Karpas-422 (cell line): ENCODE data around the gene IGLL5. TPM values are rescaled to one million over a fixed set of nuclear protein-coding genes. Genes with fewer than 3 reads are reported as not detected.

Experiments used
- DNase-seq: peaks from one replicate; pipeline ENCODE4 v3.0.0-alpha.2; 2015
- H2AFZ ChIP-seq: fragments of 200-600 bp; sonication (generic); 2 replicates; pipeline ENCODE4 v1.6.1; 2014; ENCODE audit warnings: antibody characterized with exemption, low read length, mixed read lengths
- H3K27ac ChIP-seq: fragments of 200-600 bp; sonication (generic); 2 replicates; pipeline ENCODE4 v1.5.1; 2014; ENCODE audit warnings: mild to moderate bottlenecking, low read length, moderate library complexity
- H3K27me3 ChIP-seq: fragments of 200-600 bp; sonication (generic); 2 replicates; pipeline ENCODE4 v1.6.1; 2014; ENCODE audit warnings: low read length, mixed read lengths
- H3K36me3 ChIP-seq: fragments of 200-600 bp; sonication (generic); 2 replicates; pipeline ENCODE4 v1.6.1; 2014; ENCODE audit warnings: low read length, mixed read lengths; ENCODE audit not compliant: insufficient read depth
- H3K4me1 ChIP-seq: fragments of 200-600 bp; sonication (generic); 2 replicates; pipeline ENCODE4 v1.6.1; 2014; ENCODE audit warnings: mild to moderate bottlenecking, low read length, mixed read lengths
- H3K4me2 ChIP-seq: fragments of 200-600 bp; sonication (generic); 2 replicates; pipeline ENCODE4 v1.6.1; 2014; ENCODE audit warnings: low read length, low read depth, mild to moderate bottlenecking; ENCODE audit not compliant: poor library complexity, severe bottlenecking
- H3K4me3 ChIP-seq: fragments of 200-600 bp; sonication (generic); 2 replicates; pipeline ENCODE4 v1.5.1; 2014; ENCODE audit warnings: mild to moderate bottlenecking, antibody characterized with exemption, low read length, mixed read lengths
- H3K79me2 ChIP-seq: fragments of 200-600 bp; sonication (generic); 2 replicates; pipeline ENCODE4 v1.6.1; 2014; ENCODE audit warnings: mild to moderate bottlenecking, low read length, mixed read lengths
- H3K9ac ChIP-seq: fragments of 200-600 bp; sonication (generic); 2 replicates; pipeline ENCODE4 v1.6.0; 2014; ENCODE audit warnings: low read length
- H3K9me2 ChIP-seq: fragments of 200-600 bp; sonication (generic), shearing (Covaris generic); replicated peaks from 2 replicates; pipeline ENCODE4 v1.6.0; 2014; ENCODE audit warnings: mild to moderate bottlenecking, low read length, moderate library complexity; ENCODE audit not compliant: insufficient read depth
- H3K9me3 ChIP-seq: fragments of 300-700, 200-600 bp; sonication (generic); 2 replicates; pipeline ENCODE4 v1.6.1; 2014; ENCODE audit warnings: low read length, mixed read lengths
- H4K20me1 ChIP-seq: fragments of 200-600 bp; sonication (generic); 2 replicates; pipeline ENCODE4 v1.6.1; 2014; ENCODE audit warnings: mild to moderate bottlenecking, antibody characterized with exemption, low read length, low read depth; ENCODE audit not compliant: insufficient read depth
- total RNA-seq: library from RNA; depleted of rRNA; stranded (reverse); fragments of >200 nt; shearing (Covaris generic); gene quantifications from 2 replicates; pipeline ENCODE4 v1.2.3, GENCODE V29; 2014; ENCODE audit warnings: low replicate concordance

Gene IGLL5
- total RNA-seq, 1 experiment from 2014 or later, result 1.1 TPM

- Histone ChIP-seq H2AFZ (no peak overlapping the region), H3K9me2 (no peaks in the 10 kb centered on the region), H3K4me3 (no peak overlapping the region), H4K20me1 (no peaks in the 10 kb centered on the region), H3K36me3 (no peaks in the 10 kb centered on the region), H3K79me2 (no peaks in the 10 kb centered on the region), H3K27ac (peak overlapping the region; percentile 91), H3K9ac (peak overlapping the region; percentile 71), H3K4me1 (peaks cover 79% of the 10 kb centered on the region), H3K9me3 (no peaks in the 10 kb centered on the region), H3K27me3 (no peaks in the 10 kb centered on the region), H3K4me2 (peak overlapping the region; percentile 69)
- DNase-seq, result peak; percentile 73
These were observed 8.6 kb upstream of the IGLL5 start for GRCh38 chr22:22878801-22879674.

- peak overlapping the region; percentile 47; the same call in 1 of the 2 replicates for H3K4me3 ChIP-seq
- no peaks in the 10 kb centered on the region for H3K9me2 ChIP-seq
- no peaks in the 10 kb centered on the region for H3K79me2 ChIP-seq
- H3K9me3 ChIP-seq, result no peaks in the 10 kb centered on the region
- no peaks in the 10 kb centered on the region for H4K20me1 ChIP-seq
- peak; percentile 52 for DNase-seq
- no peak overlapping the region for H2AFZ ChIP-seq
- H3K27ac ChIP-seq, result peak overlapping the region; percentile 91
- peak overlapping the region; percentile 69 for H3K4me2 ChIP-seq
- peak overlapping the region; percentile 71 for H3K9ac ChIP-seq
- peaks cover 83% of the 10 kb centered on the region for H3K4me1 ChIP-seq
- no peaks in the 10 kb centered on the region for H3K27me3 ChIP-seq
- H3K36me3 ChIP-seq, result no peaks in the 10 kb centered on the region
These were observed 7.9 kb upstream of the IGLL5 start for GRCh38 chr22:22879675-22880155.

DNA sequence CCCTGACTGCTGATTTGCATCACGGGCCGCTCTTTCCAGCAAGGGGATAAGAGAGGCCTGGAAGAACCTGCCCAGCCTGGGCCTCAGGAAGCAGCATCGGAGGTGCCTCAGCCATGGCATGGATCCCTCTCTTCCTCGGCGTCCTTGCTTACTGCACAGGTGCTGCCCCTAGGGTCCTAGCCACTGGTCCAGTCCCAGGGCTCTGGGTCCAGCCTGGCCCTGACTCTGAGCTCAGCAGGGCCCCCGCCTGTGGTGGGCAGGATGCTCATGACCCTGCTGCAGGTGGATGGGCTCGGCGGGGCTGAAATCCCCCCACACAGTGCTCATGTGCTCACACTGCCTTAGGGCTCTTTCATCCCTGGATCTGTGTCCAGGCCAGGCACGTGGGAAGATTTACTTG is 7.0 kb upstream of the IGLL5 start:
- H3K4me1 ChIP-seq, result peaks cover 87% of the 10 kb centered on the region
- peak overlapping the region; percentile 47; the same call in 1 of the 2 replicates for H3K4me3 ChIP-seq
- H3K27me3 ChIP-seq, result no peaks in the 10 kb centered on the region
- peak overlapping the region; percentile 71 for H3K9ac ChIP-seq
- no peaks in the 10 kb centered on the region for H4K20me1 ChIP-seq
- no peaks in the 10 kb centered on the region for H3K36me3 ChIP-seq
- peak overlapping the region; percentile 69 for H3K4me2 ChIP-seq
- H3K9me3 ChIP-seq, result no peaks in the 10 kb centered on the region
- H3K79me2 ChIP-seq, result no peaks in the 10 kb centered on the region
- peak overlapping the region; percentile 91 for H3K27ac ChIP-seq
- H2AFZ ChIP-seq, result no peak overlapping the region
- no peak for DNase-seq
- H3K9me2 ChIP-seq, result no peaks in the 10 kb centered on the region

DNA sequence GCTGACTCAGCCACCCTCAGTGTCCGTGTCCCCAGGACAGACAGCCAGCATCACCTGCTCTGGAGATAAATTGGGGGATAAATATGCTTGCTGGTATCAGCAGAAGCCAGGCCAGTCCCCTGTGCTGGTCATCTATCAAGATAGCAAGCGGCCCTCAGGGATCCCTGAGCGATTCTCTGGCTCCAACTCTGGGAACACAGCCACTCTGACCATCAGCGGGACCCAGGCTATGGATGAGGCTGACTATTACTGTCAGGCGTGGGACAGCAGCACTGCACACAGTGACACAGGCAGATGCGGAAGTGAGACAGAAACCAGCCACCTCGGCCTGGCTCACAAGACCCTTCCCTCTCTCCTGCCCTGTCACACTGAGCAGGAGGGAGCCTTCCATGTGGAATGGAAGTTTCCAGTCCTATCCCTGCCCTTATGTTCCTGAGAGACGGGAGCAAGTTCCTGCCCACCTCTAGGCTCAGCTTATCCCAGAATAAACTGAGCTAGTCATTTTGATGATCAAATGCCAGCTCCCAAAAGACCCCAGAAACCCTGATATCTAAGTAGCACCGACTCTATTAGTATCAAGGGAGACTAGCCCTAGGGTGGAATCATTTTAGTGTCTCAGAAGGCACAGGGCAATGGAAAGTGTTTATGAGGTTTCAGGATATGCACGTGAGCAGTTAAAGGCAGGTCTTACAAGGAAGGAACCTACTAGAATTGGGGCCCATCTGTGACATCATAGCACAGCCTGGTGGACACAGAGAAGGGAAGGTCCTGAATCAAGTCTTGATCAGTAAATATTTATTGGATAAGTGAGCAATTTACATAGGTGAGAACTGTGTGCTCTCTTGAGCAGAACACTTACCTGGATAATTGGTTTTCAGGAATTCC is 6.3 kb upstream of the IGLL5 start:
- peaks cover 90% of the 10 kb centered on the region for H3K4me1 ChIP-seq
- H4K20me1 ChIP-seq, result no peaks in the 10 kb centered on the region
- H3K4me3 ChIP-seq, result peak overlapping the region; percentile 47; the same call in 1 of the 2 replicates
- H3K4me2 ChIP-seq, result peak overlapping the region; percentile 69
- no peak overlapping the region for H2AFZ ChIP-seq
- peak; percentile 84 for DNase-seq
- H3K27ac ChIP-seq, result peak overlapping the region; percentile 91
- no peaks in the 10 kb centered on the region for H3K9me3 ChIP-seq
- no peaks in the 10 kb centered on the region for H3K27me3 ChIP-seq
- no peaks in the 10 kb centered on the region for H3K9me2 ChIP-seq
- H3K79me2 ChIP-seq, result no peaks in the 10 kb centered on the region
- H3K36me3 ChIP-seq, result no peaks in the 10 kb centered on the region
- peak overlapping the region; percentile 71 for H3K9ac ChIP-seq

DNA sequence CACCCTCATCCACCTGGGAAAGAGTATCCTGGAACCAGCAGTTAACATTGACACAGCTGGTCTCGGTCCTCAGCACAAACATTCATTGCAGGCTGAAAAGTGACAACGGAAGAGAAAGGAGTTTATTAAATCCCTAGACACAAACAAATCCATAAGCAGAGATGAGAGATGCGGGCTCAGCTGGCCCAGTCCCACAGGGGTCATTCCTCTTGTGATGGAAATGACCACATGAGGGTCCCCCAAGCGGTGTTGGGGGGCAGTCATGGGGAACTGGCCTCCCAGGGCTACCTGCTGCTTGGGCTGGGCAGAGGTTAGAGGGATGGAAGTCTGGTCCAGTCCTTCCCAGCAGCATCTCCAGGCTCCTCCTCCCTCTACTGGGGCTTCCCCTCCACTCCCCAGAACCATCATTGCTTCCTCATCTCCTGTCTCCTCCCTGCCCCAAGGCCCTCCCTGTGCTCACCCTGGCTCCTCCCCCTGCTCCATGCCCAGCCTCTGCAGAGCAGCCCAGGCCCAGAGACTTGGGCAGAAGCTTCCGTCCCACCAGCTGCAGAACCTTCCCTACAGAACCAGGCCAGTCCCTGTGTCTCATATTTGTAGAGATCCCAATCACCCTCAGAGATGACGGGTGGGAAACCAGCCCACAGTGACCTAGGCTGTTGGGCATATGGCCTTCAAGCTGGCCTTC is 5.4 kb upstream of the IGLL5 start:
- H2AFZ ChIP-seq, result no peak overlapping the region
- no peaks in the 10 kb centered on the region for H3K9me2 ChIP-seq
- H3K4me3 ChIP-seq, result peak overlapping the region; percentile 47; the same call in 1 of the 2 replicates
- no peaks in the 10 kb centered on the region for H3K9me3 ChIP-seq
- peaks cover 98% of the 10 kb centered on the region for H3K4me1 ChIP-seq
- H3K27ac ChIP-seq, result peak overlapping the region; percentile 91
- H4K20me1 ChIP-seq, result no peaks in the 10 kb centered on the region
- peak overlapping the region; percentile 71 for H3K9ac ChIP-seq
- no peaks in the 10 kb centered on the region for H3K36me3 ChIP-seq
- no peaks in the 10 kb centered on the region for H3K27me3 ChIP-seq
- H3K79me2 ChIP-seq, result no peaks in the 10 kb centered on the region
- DNase-seq, result peak; percentile 84
- H3K4me2 ChIP-seq, result peak overlapping the region; percentile 69

GRCh38 chr22:22883090-22883727 is 4.4 kb upstream of the IGLL5 start:
- Histone ChIP-seq H3K9me2 (no peaks in the 10 kb centered on the region), H3K4me3 (no peak overlapping the region), H3K27me3 (no peaks in the 10 kb centered on the region), H4K20me1 (no peaks in the 10 kb centered on the region), H3K79me2 (no peaks in the 10 kb centered on the region), H3K4me1 (peaks cover 100% of the 10 kb centered on the region), H3K27ac (peak overlapping the region; percentile 91), H3K4me2 (peak overlapping the region; percentile 69), H3K9ac (peak overlapping the region; percentile 38), H3K36me3 (no peaks in the 10 kb centered on the region), H3K9me3 (no peaks in the 10 kb centered on the region), H2AFZ (no peak overlapping the region)
- peak; percentile 53 for DNase-seq

DNA sequence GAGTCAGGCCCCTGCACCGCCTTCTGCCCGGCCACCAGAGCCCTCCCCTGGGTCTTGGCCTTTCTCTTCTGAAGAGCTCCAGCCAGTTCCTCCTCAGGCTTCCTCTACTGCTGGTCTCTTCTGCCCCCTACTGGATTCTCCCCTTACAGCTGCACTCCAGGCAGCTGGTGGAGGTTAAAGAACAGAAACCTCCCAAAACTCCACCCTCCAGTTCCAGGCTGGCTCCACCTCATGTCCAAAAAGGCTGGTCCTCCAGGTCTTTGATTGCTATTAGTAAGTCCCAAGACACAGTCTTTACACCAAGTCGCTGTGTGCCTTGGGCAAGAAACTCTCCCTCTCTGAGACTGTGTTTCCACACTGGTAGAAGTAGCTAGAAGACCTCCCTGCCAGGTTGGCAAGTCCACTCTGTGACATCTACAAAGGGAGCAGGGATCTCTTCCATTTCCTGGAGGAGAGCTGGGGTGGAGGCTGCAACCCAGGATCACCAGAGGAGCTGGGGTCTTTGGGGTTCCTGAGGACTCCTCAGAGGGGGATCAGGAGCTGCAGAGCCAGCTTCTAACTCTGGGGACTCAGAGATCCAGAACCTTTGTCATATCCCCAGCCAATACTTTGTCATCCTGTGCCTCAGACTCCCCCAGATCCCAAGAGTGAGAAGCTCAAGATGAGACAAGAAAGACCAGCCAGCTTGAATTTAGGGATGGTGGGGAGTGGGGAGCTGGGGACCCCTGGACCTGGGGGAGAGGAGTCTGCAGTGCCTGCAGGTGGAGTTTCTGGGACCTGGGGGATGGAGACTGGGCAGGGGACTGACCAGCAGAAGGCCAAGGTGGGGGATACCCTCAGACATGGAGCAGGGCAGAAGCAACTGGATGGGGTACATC is 3.4 kb upstream of the IGLL5 start:
- Histone ChIP-seq H3K27ac (peak overlapping the region; percentile 91), H3K9me2 (no peaks in the 10 kb centered on the region), H3K4me2 (peak overlapping the region; percentile 69), H3K27me3 (no peaks in the 10 kb centered on the region), H3K36me3 (no peaks in the 10 kb centered on the region), H3K79me2 (no peaks in the 10 kb centered on the region), H3K4me3 (peak overlapping the region; percentile 36; the same call in 1 of the 2 replicates), H3K4me1 (peaks cover 100% of the 10 kb centered on the region), H4K20me1 (no peaks in the 10 kb centered on the region), H3K9me3 (no peaks in the 10 kb centered on the region), H2AFZ (no peak overlapping the region), H3K9ac (peak overlapping the region; percentile 61)
- peak; percentile 96 for DNase-seq
